Glutamatergic neuron (in vitro differentiated cells): Measurements from ENCODE around the gene DNLZ. TPM values are rescaled to one million over a fixed set of nuclear protein-coding genes. Genes with fewer than 3 reads are reported as not detected.

Experiments
- DNase-seq: peaks from one replicate; pipeline ENCODE4 v3.0.0; 2022
- H3K27ac Mint-ChIP-seq: one replicate; pipeline ENCODE4 v1.8.0; 2020; ENCODE audit warnings: mild to moderate bottlenecking, mixed read lengths, inconsistent platforms; ENCODE audit not compliant: unreplicated experiment
- H3K27me3 Mint-ChIP-seq: one replicate; pipeline ENCODE4 v1.8.0; 2020; ENCODE audit warnings: mild to moderate bottlenecking, moderate library complexity, mixed read lengths, inconsistent platforms; ENCODE audit not compliant: unreplicated experiment
- H3K36me3 Mint-ChIP-seq: one replicate; pipeline ENCODE4 v1.8.0; 2020; ENCODE audit warnings: mild to moderate bottlenecking, mixed read lengths, inconsistent platforms; ENCODE audit not compliant: unreplicated experiment
- H3K4me1 Mint-ChIP-seq: one replicate; pipeline ENCODE4 v1.8.0; 2020; ENCODE audit warnings: mild to moderate bottlenecking, low read depth, mixed read lengths, inconsistent platforms; ENCODE audit not compliant: unreplicated experiment
- H3K4me3 Mint-ChIP-seq: one replicate; pipeline ENCODE4 v1.8.0; 2020; ENCODE audit warnings: mild to moderate bottlenecking, mixed read lengths, inconsistent platforms; ENCODE audit not compliant: unreplicated experiment
- H3K9me3 Mint-ChIP-seq: one replicate; pipeline ENCODE4 v1.8.0; 2020; ENCODE audit warnings: mild to moderate bottlenecking, moderate library complexity, mixed read lengths, inconsistent platforms; ENCODE audit not compliant: unreplicated experiment
- total RNA-seq: library from RNA; stranded (reverse); fragmentation: NEBNext Ultra II Directional; extraction: Animal tissue kit (Norgen Biotek cat#: 25700); gene quantifications from one replicate; pipeline ENCODE4 v1.2.1, GENCODE V29; 2021; ENCODE audit not compliant: unreplicated experiment
- TF ChIP-seq, protein P1 (sequence below): fragments of 200-600 bp; sonication (generic); IDR thresholded peaks from one replicate; pipeline ENCODE4 v1.5.0; 2021; ENCODE audit not compliant: partially characterized antibody, unreplicated experiment

The DNLZ gene
- total RNA-seq, 1 donor from 2014 or later, result 16.5 TPM

GRCh38 chr9:136331556-136332481, 31.7 kb downstream of the DNLZ start:
- no peak overlapping the region for H3K4me3 Mint-ChIP-seq
- DNase-seq, result no peak
- TF ChIP-seq, protein P1, sequence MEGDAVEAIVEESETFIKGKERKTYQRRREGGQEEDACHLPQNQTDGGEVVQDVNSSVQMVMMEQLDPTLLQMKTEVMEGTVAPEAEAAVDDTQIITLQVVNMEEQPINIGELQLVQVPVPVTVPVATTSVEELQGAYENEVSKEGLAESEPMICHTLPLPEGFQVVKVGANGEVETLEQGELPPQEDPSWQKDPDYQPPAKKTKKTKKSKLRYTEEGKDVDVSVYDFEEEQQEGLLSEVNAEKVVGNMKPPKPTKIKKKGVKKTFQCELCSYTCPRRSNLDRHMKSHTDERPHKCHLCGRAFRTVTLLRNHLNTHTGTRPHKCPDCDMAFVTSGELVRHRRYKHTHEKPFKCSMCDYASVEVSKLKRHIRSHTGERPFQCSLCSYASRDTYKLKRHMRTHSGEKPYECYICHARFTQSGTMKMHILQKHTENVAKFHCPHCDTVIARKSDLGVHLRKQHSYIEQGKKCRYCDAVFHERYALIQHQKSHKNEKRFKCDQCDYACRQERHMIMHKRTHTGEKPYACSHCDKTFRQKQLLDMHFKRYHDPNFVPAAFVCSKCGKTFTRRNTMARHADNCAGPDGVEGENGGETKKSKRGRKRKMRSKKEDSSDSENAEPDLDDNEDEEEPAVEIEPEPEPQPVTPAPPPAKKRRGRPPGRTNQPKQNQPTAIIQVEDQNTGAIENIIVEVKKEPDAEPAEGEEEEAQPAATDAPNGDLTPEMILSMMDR, result no peak
- H3K9me3 Mint-ChIP-seq, result peaks cover 1% of the 10 kb centered on the region
- no peak overlapping the region for H3K27ac Mint-ChIP-seq
- peaks cover 6% of the 10 kb centered on the region for H3K4me1 Mint-ChIP-seq
- no peaks in the 10 kb centered on the region for H3K36me3 Mint-ChIP-seq
- H3K27me3 Mint-ChIP-seq, result peaks cover 6% of the 10 kb centered on the region

DNA sequence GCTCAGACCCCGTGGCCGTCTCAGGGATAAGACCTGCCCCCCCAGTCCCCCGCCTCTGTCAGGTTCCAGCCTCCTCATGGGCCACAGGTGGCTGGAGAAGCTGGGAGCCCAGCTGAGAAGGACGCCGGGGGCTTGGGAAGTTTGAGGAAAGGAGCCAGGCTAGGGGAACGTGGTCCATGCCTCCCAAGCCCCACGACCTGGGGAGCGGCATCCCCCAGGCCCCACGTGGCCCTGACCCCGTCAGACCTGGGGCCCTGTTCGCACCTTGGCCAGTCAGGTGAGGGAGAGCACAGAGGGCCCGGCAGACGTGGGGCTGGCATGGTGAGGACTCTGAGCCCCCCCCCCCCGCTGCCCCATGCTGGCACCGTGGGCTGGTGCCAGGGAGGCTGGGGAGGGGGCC, 32.5 kb downstream of the DNLZ start:
- H3K4me1 Mint-ChIP-seq, result peaks cover 6% of the 10 kb centered on the region
- no peak overlapping the region for H3K4me3 Mint-ChIP-seq
- DNase-seq, result no peak
- TF ChIP-seq, protein P1, result no peak
- H3K9me3 Mint-ChIP-seq, result peaks cover 1% of the 10 kb centered on the region
- H3K27me3 Mint-ChIP-seq, result peaks cover 6% of the 10 kb centered on the region
- no peak overlapping the region for H3K27ac Mint-ChIP-seq
- no peaks in the 10 kb centered on the region for H3K36me3 Mint-ChIP-seq

- TF ChIP-seq, protein P1, result no peak
- Mint-ChIP-seq H3K9me3 (peaks cover 1% of the 10 kb centered on the region), H3K27me3 (peaks cover 6% of the 10 kb centered on the region), H3K4me3 (no peak overlapping the region), H3K4me1 (peaks cover 6% of the 10 kb centered on the region), H3K36me3 (no peaks in the 10 kb centered on the region), H3K27ac (no peak overlapping the region)
- no peak for DNase-seq
These were observed 33.0 kb downstream of the DNLZ start for GRCh38 chr9:136330406-136330990.

DNA sequence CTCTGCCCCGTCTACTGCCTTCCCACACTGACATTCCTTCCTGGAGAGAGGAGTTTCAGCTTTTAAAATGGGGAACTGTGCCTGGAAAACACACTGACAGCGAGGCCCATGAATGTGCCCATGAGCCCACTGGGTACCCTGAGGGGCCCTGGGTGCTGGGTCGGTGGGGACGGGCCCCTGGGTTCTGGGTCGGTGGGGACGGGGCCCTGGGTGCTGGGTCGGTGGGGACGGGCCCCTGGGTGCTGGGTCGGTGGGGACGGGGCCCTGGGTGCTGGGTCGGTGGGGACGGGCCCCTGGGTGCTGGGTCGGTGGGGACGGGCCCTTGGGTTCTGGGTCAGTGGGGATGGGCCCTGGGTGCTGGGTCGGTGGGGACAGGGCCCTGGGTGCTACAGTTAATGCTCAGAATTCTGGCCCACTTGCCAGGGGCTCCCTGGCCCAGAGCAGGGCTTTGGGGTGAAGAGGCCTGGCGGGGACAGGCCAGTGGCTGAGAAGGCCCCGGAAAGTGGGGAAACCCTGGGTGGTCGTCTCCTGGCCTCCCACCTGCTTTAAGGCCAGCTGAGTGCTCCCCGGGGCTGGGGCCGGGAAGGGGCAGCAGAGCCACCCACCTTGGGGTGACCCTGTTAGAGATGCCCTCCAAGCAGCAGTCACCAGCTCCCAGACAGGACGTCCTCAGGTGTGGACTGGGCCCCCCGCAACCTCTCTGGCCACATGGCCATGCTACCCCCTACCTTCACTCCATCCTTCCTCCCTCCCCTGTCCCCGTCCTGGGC, 33.7 kb downstream of the DNLZ start:
- Mint-ChIP-seq H3K4me3 (peak overlapping the region; percentile 88), H3K27ac (no peak overlapping the region)

More for the DNA sequence above, 33.7 kb downstream of the DNLZ start:
- Mint-ChIP-seq H3K36me3 (no peaks in the 10 kb centered on the region), H3K4me1 (peaks cover 8% of the 10 kb centered on the region), H3K9me3 (peaks cover 1% of the 10 kb centered on the region), H3K27me3 (peaks cover 6% of the 10 kb centered on the region)
- TF ChIP-seq, protein P1, result no peak
- no peak for DNase-seq
